GM12878 (cell line): Measurements from ENCODE around the gene SLX9. TPM values are rescaled to one million over a fixed set of nuclear protein-coding genes. Genes with fewer than 3 reads are reported as not detected.

ENCODE experiments used
- BRCA1 ChIP-seq: IDR thresholded peaks from 2 replicates; pipeline ENCODE4 v1.6.1; 2011; ENCODE audit warnings: low read depth, low read length, improper control_type of control experiment
- CBX5 ChIP-seq: sonication (generic); IDR thresholded peaks from 2 replicates; pipeline ENCODE4 v1.6.1; 2016; ENCODE audit warnings: low read depth, moderate library complexity, mild to moderate bottlenecking, inconsistent platforms
- CHD4 ChIP-seq: fragments of 200-600 bp; sonication (generic); IDR thresholded peaks from 2 replicates; pipeline ENCODE4 v1.6.1; 2016; ENCODE audit warnings: mild to moderate bottlenecking
- DPF2 ChIP-seq: fragments of 450-650 bp; IDR thresholded peaks from 2 replicates; pipeline ENCODE4 v1.6.1; 2017; ENCODE audit warnings: mild to moderate bottlenecking
- EP300 ChIP-seq, 2 experiments: fragments of 150-350 bp in 1 of 2; IDR thresholded peaks; 2 replicates each; pipeline ENCODE4 v1.6.1; 2011 to 2012; ENCODE audit warnings: low read depth in 2 of 2, low read length in 2 of 2, borderline replicate concordance in 1 of 2, improper control_type of control experiment in 1 of 2, inconsistent platforms in 1 of 2; ENCODE audit not compliant: control insufficient read depth in 1 of 2
- ETV6 ChIP-seq, 2 experiments: fragments of 450-650 bp in 1 of 2; IDR thresholded peaks in 1 of 2; conservative IDR thresholded peaks in 1 of 2; 2 replicates each; pipeline ENCODE4 v1.6.1; 2014; ENCODE audit warnings: antibody characterized with exemption in 1 of 2, borderline replicate concordance in 1 of 2, low read depth in 1 of 2, mild to moderate bottlenecking in 1 of 2, moderate library complexity in 1 of 2
- IKZF1 ChIP-seq: fragments of 450-650 bp; conservative IDR thresholded peaks from 2 replicates; pipeline ENCODE4 v1.6.1; 2017; ENCODE audit warnings: antibody characterized with exemption, mild to moderate bottlenecking
- KLF5 ChIP-seq: fragments of 450-650 bp; IDR thresholded peaks from 2 replicates; pipeline ENCODE4 v1.6.1; 2014; ENCODE audit warnings: mild to moderate bottlenecking; ENCODE audit not compliant: partially characterized antibody
- MTA2 ChIP-seq: fragments of 450-650 bp; IDR thresholded peaks from 2 replicates; pipeline ENCODE4 v1.6.1; 2016; ENCODE audit warnings: low read depth, mild to moderate bottlenecking, moderate library complexity
- MXI1 ChIP-seq: fragments of 150-350 bp; IDR thresholded peaks from 2 replicates; pipeline ENCODE4 v1.6.1; 2011; ENCODE audit warnings: low read depth, mild to moderate bottlenecking, inconsistent platforms, low read length, improper control_type of control experiment
- MYB ChIP-seq: fragments of 150-350 bp; IDR thresholded peaks from 2 replicates; pipeline ENCODE4 v1.6.1; 2014; ENCODE audit warnings: mild to moderate bottlenecking, low read depth, low read length, borderline replicate concordance
- NFIC ChIP-seq: IDR thresholded peaks from 2 replicates; pipeline ENCODE4 v1.6.1; 2012; ENCODE audit warnings: low read depth, mild to moderate bottlenecking, inconsistent platforms, low read length, moderate library complexity
- POU2F2 ChIP-seq: IDR thresholded peaks from 3 replicates; pipeline ENCODE4 v1.6.1; 2011; ENCODE audit warnings: low read depth, mild to moderate bottlenecking, low read length, borderline replicate concordance
- RAD21 ChIP-seq: IDR thresholded peaks from 2 replicates; pipeline ENCODE4 v1.6.1; 2011; ENCODE audit warnings: mild to moderate bottlenecking, low read depth, low read length, moderate library complexity; ENCODE audit not compliant: insufficient read depth
- RUNX3 ChIP-seq: IDR thresholded peaks from 2 replicates; pipeline ENCODE4 v1.6.1; 2012; ENCODE audit warnings: low read length, inconsistent platforms
- SIX5 ChIP-seq: IDR thresholded peaks from 2 replicates; pipeline ENCODE4 v1.6.1; 2011; ENCODE audit warnings: mild to moderate bottlenecking, low read depth, low read length, moderate library complexity; ENCODE audit not compliant: severe bottlenecking
- SRF ChIP-seq, 2 experiments: IDR thresholded peaks; 2 replicates each; pipeline ENCODE4 v1.6.1; 2011; ENCODE audit warnings: low read depth in 2 of 2, low read length in 2 of 2, mild to moderate bottlenecking in 1 of 2, moderate library complexity in 1 of 2
- TBL1XR1 ChIP-seq: IDR thresholded peaks from 2 replicates; pipeline ENCODE4 v1.6.1; 2012; ENCODE audit warnings: low read depth, low read length, improper control_type of control experiment
- YBX1 ChIP-seq: fragments of 450-650 bp; IDR thresholded peaks from 2 replicates; pipeline ENCODE4 v1.6.1; 2016; ENCODE audit warnings: antibody characterized with exemption
- YY1 ChIP-seq: IDR thresholded peaks from 2 replicates; pipeline ENCODE4 v1.6.1; 2011; ENCODE audit warnings: low read depth, mild to moderate bottlenecking, low read length
- ZZZ3 ChIP-seq: IDR thresholded peaks from 2 replicates; pipeline ENCODE4 v1.6.1; 2011; ENCODE audit warnings: low read depth; ENCODE audit not compliant: control insufficient read depth, insufficient read length
- polyA plus RNA-seq, 11 experiments: library from polyadenylated mRNA; depleted of rRNA in 4 of 11; unstranded in 6 of 11; stranded (reverse) in 5 of 11; fragments of >200 nt; fragmentation: Nextera tagmentation in 4 of 11; fragmentation: Illumina TruSeq in 1 of 11; extraction: Ambion mirVana in 4 of 11; extraction: Trizol in 1 of 11; gene quantifications; 1 replicate in 1 of 11; 2 replicates in 10 of 11; pipeline versions ENCODE4 v1.2.1 to v1.2.3, GENCODE V29; 2011 to 2016; ENCODE audit warnings: inconsistent platforms in 2 of 11, missing spikeins in 2 of 11, low read depth in 1 of 11
- total RNA-seq, 4 experiments: library from RNA; depleted of rRNA in 3 of 4; stranded (reverse); fragments of >200 nt in 3 of 4; fragmentation: Illumina TruSeq in 1 of 4; extraction: Trizol in 1 of 4; gene quantifications; 2 replicates each; pipeline versions ENCODE4 v1.2.1 to v1.2.3, GENCODE V29; 2013 to 2021
- TF ChIP-seq, protein P1 (sequence below): fragments of 450-650 bp; IDR thresholded peaks from 2 replicates; pipeline ENCODE4 v1.6.1; 2017; ENCODE audit warnings: mild to moderate bottlenecking, moderate library complexity
- TF ChIP-seq, protein P2 (sequence below): fragments of 450-650 bp; IDR thresholded peaks from 2 replicates; pipeline ENCODE4 v1.6.1; 2017; ENCODE audit warnings: low read depth, mild to moderate bottlenecking, moderate library complexity
- TF ChIP-seq, protein P3 (sequence below): IDR thresholded peaks from 2 replicates; pipeline ENCODE4 v1.6.1; 2012; ENCODE audit warnings: low read length, inconsistent platforms

Gene SLX9
- total and polyA plus RNA-seq, 10 of the 15 experiments (the other 5 are each of a cell fraction or from before 2014, with no cell fraction given) = 0.69 to 81.3 (median 33.9) TPM

DNA sequence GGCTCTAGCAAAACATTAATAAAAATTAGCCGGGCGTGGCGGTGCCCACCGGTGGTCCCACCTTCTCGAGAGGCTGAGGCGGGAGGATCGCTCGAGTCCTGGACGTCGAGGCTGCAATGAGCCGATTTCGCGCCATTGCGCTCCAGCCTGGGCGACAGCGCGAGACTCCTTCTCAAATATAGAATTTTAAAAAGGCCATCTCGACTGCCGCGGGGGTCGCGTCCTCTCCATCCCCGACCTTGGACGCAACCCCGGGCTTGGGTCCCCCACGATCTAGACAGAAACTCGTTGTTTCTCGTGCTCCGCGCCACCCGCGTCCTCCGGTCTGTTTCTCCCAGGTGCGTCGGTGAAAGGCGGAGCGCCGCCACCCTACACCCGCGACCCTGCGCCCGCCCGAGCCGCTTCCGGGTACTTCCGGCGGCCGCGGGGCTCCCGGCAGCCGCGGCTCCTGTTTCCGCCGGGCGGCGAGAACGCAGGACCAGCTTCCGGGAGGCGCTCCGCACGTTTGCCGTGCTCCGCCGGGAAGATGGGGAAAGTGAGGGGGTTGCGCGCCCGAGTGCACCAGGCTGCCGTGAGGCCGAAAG is at the start of gene SLX9 (continued):
- TF ChIP-seq, protein P1, sequence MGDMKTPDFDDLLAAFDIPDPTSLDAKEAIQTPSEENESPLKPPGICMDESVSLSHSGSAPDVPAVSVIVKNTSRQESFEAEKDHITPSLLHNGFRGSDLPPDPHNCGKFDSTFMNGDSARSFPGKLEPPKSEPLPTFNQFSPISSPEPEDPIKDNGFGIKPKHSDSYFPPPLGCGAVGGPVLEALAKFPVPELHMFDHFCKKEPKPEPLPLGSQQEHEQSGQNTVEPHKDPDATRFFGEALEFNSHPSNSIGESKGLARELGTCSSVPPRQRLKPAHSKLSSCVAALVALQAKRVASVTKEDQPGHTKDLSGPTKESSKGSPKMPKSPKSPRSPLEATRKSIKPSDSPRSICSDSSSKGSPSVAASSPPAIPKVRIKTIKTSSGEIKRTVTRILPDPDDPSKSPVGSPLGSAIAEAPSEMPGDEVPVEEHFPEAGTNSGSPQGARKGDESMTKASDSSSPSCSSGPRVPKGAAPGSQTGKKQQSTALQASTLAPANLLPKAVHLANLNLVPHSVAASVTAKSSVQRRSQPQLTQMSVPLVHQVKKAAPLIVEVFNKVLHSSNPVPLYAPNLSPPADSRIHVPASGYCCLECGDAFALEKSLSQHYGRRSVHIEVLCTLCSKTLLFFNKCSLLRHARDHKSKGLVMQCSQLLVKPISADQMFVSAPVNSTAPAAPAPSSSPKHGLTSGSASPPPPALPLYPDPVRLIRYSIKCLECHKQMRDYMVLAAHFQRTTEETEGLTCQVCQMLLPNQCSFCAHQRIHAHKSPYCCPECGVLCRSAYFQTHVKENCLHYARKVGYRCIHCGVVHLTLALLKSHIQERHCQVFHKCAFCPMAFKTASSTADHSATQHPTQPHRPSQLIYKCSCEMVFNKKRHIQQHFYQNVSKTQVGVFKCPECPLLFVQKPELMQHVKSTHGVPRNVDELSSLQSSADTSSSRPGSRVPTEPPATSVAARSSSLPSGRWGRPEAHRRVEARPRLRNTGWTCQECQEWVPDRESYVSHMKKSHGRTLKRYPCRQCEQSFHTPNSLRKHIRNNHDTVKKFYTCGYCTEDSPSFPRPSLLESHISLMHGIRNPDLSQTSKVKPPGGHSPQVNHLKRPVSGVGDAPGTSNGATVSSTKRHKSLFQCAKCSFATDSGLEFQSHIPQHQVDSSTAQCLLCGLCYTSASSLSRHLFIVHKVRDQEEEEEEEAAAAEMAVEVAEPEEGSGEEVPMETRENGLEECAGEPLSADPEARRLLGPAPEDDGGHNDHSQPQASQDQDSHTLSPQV = no peak
- TF ChIP-seq NFIC (no peak), MTA2 (peak; percentile 23; the same call in 1 of the 2 replicates), ZZZ3 (peak; percentile 36), CBX5 (peak; percentile 61; the same call in 1 of the 2 replicates), SRF (IDR thresholded peaks at IDR 0.05; ENCODE audit: low read depth in 2 of 2, low read length in 2 of 2) (peak in 1 of 2 experiments; percentile 94; a peak in 2 of 4 replicates), ETV6 (conservative IDR thresholded peaks at IDR 0.05 in 1 of 2, IDR thresholded peaks at IDR 0.05 in 1 of 2; ENCODE audit: borderline replicate concordance in 1 of 2, low read depth in 1 of 2) (peak in 1 of 2 experiments; percentile 66; a peak in 2 of 4 replicates), BRCA1 (no peak), EP300 (IDR thresholded peaks at IDR 0.05; ENCODE audit: borderline replicate concordance in 1 of 2, control insufficient read depth in 1 of 2, low read depth in 2 of 2, low read length in 2 of 2) (no peak), SIX5 (peak; percentile 78), RAD21 (no peak), TBL1XR1 (peak; percentile 68; the same call in 1 of the 2 replicates), KLF5 (peak; percentile 62), MYB (no peak), MXI1 (peak; percentile 94), RUNX3 (peak; percentile 46; the same call in 1 of the 2 replicates), POU2F2 (peak; percentile 88), YBX1 (no peak), YY1 (peak; percentile 93), DPF2 (peak; percentile 68), IKZF1 (peak; percentile 93), CHD4 (no peak)
- TF ChIP-seq, protein P2, sequence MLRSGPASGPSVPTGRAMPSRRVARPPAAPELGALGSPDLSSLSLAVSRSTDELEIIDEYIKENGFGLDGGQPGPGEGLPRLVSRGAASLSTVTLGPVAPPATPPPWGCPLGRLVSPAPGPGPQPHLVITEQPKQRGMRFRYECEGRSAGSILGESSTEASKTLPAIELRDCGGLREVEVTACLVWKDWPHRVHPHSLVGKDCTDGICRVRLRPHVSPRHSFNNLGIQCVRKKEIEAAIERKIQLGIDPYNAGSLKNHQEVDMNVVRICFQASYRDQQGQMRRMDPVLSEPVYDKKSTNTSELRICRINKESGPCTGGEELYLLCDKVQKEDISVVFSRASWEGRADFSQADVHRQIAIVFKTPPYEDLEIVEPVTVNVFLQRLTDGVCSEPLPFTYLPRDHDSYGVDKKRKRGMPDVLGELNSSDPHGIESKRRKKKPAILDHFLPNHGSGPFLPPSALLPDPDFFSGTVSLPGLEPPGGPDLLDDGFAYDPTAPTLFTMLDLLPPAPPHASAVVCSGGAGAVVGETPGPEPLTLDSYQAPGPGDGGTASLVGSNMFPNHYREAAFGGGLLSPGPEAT = peak; percentile 57; the same call in 1 of the 2 replicates
- TF ChIP-seq, protein P3, sequence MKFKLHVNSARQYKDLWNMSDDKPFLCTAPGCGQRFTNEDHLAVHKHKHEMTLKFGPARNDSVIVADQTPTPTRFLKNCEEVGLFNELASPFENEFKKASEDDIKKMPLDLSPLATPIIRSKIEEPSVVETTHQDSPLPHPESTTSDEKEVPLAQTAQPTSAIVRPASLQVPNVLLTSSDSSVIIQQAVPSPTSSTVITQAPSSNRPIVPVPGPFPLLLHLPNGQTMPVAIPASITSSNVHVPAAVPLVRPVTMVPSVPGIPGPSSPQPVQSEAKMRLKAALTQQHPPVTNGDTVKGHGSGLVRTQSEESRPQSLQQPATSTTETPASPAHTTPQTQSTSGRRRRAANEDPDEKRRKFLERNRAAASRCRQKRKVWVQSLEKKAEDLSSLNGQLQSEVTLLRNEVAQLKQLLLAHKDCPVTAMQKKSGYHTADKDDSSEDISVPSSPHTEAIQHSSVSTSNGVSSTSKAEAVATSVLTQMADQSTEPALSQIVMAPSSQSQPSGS = no peak
